ENCODE measurements around the gene INTS6L.
"Not testable (repeated sequence)": the region's sequence is repeated elsewhere in the genome, so short reads cannot be mapped to it uniquely, and the experiment has no call there.

Gene INTS6L

GRCh38 chrX:135595543-135595942 is 75.1 kb downstream of the INTS6L start:
- no peak overlapping the region for H2AFZ ChIP-seq (ENCODE audit: low read depth, low read length, severe bottlenecking)

GRCh38 chrX:135596495-135596894 is 76.0 kb downstream of the INTS6L start:
- no peak overlapping the region for H3K27ac ChIP-seq (ENCODE audit: low read depth, low read length)
- H3K9me2 ChIP-seq (replicated peaks; ENCODE audit: insufficient read depth, low read length) = no peaks in the 10 kb centered on the region
- H3K4me2 ChIP-seq (ENCODE audit: low read depth, low read length, poor library complexity, severe bottlenecking) = peak overlapping the region; percentile 40
- H3K9ac ChIP-seq (ENCODE audit: low read length) = no peak overlapping the region; the same call in 1 of the 2 replicates
- no peaks in the 10 kb centered on the region for H3K79me2 ChIP-seq (ENCODE audit: insufficient read depth, low read length)
- H4K20me1 ChIP-seq (ENCODE audit: low read depth, low read length) = no peaks in the 10 kb centered on the region
- H3F3A ChIP-seq (ENCODE audit: insufficient read depth) = no peaks in the 10 kb centered on the region
- no peak overlapping the region for H2AFZ ChIP-seq (ENCODE audit: low read depth, low read length, severe bottlenecking)
- no peaks in the 10 kb centered on the region for H3K9me3 ChIP-seq (ENCODE audit: insufficient read depth, low read length)
- no peaks in the 10 kb centered on the region for H3K27me3 ChIP-seq (ENCODE audit: low read length)
- H3K36me3 ChIP-seq (ENCODE audit: low read length) = no peaks in the 10 kb centered on the region
- TF ChIP-seq CTCF (IDR thresholded peaks at IDR 0.05; ENCODE audit: insufficient read depth, low read length, poor library complexity, severe bottlenecking) (peak; percentile 54), EZH2phosphoT487 (conservative IDR thresholded peaks at IDR 0.05; ENCODE audit: low read length) (no peak)
- no peak overlapping the region for H3K4me3 ChIP-seq (ENCODE audit: insufficient read depth, low read length, poor library complexity, severe bottlenecking)

More at GRCh38 chrX:135595543-135595942, 75.1 kb downstream of the INTS6L start:
- Histone ChIP-seq H3K27ac (ENCODE audit: low read depth, low read length) (no peak overlapping the region), H3K27me3 (ENCODE audit: low read length) (no peaks in the 10 kb centered on the region), H3K4me3 (ENCODE audit: insufficient read depth, low read length, poor library complexity, severe bottlenecking) (no peak overlapping the region), H3K36me3 (ENCODE audit: low read length) (no peaks in the 10 kb centered on the region), H3K9ac (ENCODE audit: low read length) (no peak overlapping the region), H3K4me2 (ENCODE audit: low read depth, low read length, poor library complexity, severe bottlenecking) (no peak overlapping the region), H3K9me2 (replicated peaks; ENCODE audit: insufficient read depth, low read length) (no peaks in the 10 kb centered on the region), H3K9me3 (ENCODE audit: insufficient read depth, low read length) (no peaks in the 10 kb centered on the region), H3K79me2 (ENCODE audit: insufficient read depth, low read length) (no peaks in the 10 kb centered on the region), H4K20me1 (ENCODE audit: low read depth, low read length) (no peaks in the 10 kb centered on the region), H3F3A (ENCODE audit: insufficient read depth) (no peaks in the 10 kb centered on the region)
- TF ChIP-seq EZH2phosphoT487 (conservative IDR thresholded peaks at IDR 0.05; ENCODE audit: low read length) = no peak
- no peak for TF ChIP-seq CTCF (IDR thresholded peaks at IDR 0.05; ENCODE audit: insufficient read depth, low read length, poor library complexity, severe bottlenecking)

GRCh38 chrX:135605906-135606305 is 85.4 kb downstream of the INTS6L start:
- no peaks in the 10 kb centered on the region for H3K9me2 ChIP-seq (replicated peaks; ENCODE audit: insufficient read depth, low read length)
- no peaks in the 10 kb centered on the region for H3F3A ChIP-seq (ENCODE audit: insufficient read depth)
- H2AFZ ChIP-seq (ENCODE audit: low read depth, low read length, severe bottlenecking) = no peak overlapping the region
- no peaks in the 10 kb centered on the region for H3K9me3 ChIP-seq (ENCODE audit: insufficient read depth, low read length)
- H3K4me3 ChIP-seq (ENCODE audit: insufficient read depth, low read length, poor library complexity, severe bottlenecking) = no peak overlapping the region
- no peak overlapping the region for H3K9ac ChIP-seq (ENCODE audit: low read length)
- TF ChIP-seq CTCF (IDR thresholded peaks at IDR 0.05; ENCODE audit: insufficient read depth, low read length, poor library complexity, severe bottlenecking) (no peak), EZH2phosphoT487 (conservative IDR thresholded peaks at IDR 0.05; ENCODE audit: low read length) (no peak)
- H3K27ac ChIP-seq (ENCODE audit: low read depth, low read length) = no peak overlapping the region
- H3K27me3 ChIP-seq (ENCODE audit: low read length) = no peaks in the 10 kb centered on the region
- no peaks in the 10 kb centered on the region for H4K20me1 ChIP-seq (ENCODE audit: low read depth, low read length)
- no peaks in the 10 kb centered on the region for H3K79me2 ChIP-seq (ENCODE audit: insufficient read depth, low read length)
- no peaks in the 10 kb centered on the region for H3K36me3 ChIP-seq (ENCODE audit: low read length)
- H3K4me2 ChIP-seq (ENCODE audit: low read depth, low read length, poor library complexity, severe bottlenecking) = no peak overlapping the region

- not testable (repeated sequence) for H2AFZ ChIP-seq (ENCODE audit: low read depth, low read length, severe bottlenecking); H4K20me1 ChIP-seq (ENCODE audit: low read depth, low read length); H3K9me2 ChIP-seq (replicated peaks; ENCODE audit: insufficient read depth, low read length); H3K4me2 ChIP-seq (ENCODE audit: low read depth, low read length, poor library complexity, severe bottlenecking); H3K79me2 ChIP-seq (ENCODE audit: insufficient read depth, low read length); H3K9me3 ChIP-seq (ENCODE audit: insufficient read depth, low read length); H3K27ac ChIP-seq (ENCODE audit: low read depth, low read length); H3F3A ChIP-seq (ENCODE audit: insufficient read depth); H3K36me3 ChIP-seq (ENCODE audit: low read length); H3K9ac ChIP-seq (ENCODE audit: low read length); H3K27me3 ChIP-seq (ENCODE audit: low read length); H3K4me3 ChIP-seq (ENCODE audit: insufficient read depth, low read length, poor library complexity, severe bottlenecking)
These were observed 104.1 kb downstream of the INTS6L start for GRCh38 chrX:135624408-135625204.
